Measurements from ENCODE around the gene CAMKMT. TPM values are rescaled to one million over a fixed set of nuclear protein-coding genes. Genes with fewer than 3 reads are reported as not detected.

The CAMKMT gene
- polyA plus RNA-seq, 4 donors: 13.2 to 15.0 (median 14.1) TPM

DNA sequence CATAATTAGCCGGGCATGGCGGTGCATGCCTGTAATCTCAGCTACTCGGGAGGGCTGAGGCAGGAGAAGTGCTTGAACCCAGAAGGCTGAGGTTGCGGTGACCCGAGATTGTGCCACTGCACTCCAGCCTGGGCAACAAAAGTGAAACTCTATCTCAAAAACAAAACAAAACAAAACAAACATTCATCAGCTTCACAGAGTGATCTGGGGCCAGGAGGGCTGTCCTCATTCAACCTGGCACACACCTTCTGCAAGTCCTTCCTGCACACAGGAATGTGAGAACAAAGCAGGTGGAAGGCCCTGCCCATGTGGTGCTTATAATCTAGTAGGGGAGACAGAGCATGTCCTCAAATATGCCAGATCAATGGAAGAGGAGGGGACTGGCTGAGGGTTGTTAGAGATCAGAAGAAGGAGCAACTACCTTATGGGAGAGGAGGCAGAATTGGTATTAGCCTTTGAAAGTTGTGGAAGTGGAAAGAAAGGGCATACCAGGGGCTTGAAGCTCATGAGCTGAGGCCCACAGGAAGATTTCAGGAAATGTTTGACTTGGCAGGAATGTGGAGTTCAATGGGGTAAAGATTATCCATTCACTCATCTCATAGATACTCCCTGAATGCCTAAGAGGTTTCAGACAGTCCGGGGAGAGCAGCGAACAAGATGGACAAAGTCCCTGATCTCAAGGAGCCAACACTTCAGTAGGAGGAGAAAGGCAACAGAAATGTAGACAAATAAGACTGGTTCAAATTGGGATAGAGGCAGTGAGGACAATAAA, 424.5 kb downstream of the CAMKMT start:
- DNase-seq (ENCODE audit: low read depth in 4 of 4, low spot score in 3 of 4): no peak

DNA sequence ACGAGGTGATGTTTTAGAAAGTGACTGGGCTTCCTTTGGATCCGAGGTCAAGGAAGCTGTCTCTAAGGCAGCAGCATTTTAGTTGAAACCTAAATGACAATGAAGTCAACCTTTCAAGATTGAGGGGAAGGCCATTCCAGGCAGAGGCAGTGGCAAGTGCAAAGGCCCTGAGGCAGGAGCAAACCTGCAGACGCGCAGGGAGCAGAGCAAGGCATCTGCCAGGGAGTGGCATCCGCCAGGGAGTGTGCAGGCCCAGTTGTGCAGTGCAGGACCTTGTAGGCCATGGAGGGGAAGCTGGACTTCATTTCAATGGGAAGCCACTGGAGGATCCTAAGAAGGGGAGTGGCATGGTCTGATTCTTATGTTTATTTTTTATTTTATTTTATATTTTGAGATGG, 425.1 kb downstream of the CAMKMT start:
- DNase-seq (ENCODE audit: low read depth in 4 of 4, low spot score in 3 of 4): no peak

DNA sequence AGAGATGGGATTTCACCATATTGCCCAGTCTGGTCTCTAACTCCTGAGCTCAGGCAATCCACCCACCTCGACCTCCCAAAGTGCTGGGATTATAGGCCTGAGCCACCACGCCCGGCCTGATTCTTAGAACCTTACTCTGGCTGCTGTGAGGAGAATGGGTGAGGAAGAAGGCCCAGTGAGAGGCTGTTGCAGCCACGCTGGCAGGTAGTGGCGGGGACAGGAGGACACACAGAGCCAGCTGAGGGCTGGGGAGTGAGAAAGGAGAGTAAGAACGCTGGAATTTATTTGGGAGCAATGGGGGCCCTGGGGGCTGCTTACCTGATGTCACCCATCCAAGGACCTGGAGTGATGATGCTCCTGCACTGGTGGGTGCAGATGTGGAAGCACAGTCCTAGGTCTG, 425.9 kb downstream of the CAMKMT start:
- no peak for DNase-seq (ENCODE audit: low read depth in 4 of 4, low spot score in 3 of 4)

DNA sequence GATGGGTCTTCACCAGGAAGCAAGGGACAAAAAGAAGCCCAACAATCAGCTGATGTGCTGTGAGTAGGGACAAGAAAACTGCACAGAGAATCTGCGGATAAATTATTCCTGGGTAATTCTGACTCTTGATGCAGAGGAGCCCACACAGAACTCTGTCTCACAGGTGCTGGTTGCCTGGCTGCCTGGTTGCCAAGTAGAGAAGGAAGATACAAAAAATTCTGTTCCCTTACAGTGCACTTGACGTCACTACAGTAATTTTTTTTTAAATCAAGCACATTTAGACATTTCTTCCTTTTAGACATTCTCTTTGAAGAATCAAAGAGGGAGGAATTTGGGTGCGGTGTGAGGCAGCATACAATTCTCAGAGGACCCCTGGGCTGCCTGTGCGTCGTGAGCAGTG, 427.7 kb downstream of the CAMKMT start:
- no peak for DNase-seq (ENCODE audit: low read depth in 4 of 4, low spot score in 3 of 4)

DNA sequence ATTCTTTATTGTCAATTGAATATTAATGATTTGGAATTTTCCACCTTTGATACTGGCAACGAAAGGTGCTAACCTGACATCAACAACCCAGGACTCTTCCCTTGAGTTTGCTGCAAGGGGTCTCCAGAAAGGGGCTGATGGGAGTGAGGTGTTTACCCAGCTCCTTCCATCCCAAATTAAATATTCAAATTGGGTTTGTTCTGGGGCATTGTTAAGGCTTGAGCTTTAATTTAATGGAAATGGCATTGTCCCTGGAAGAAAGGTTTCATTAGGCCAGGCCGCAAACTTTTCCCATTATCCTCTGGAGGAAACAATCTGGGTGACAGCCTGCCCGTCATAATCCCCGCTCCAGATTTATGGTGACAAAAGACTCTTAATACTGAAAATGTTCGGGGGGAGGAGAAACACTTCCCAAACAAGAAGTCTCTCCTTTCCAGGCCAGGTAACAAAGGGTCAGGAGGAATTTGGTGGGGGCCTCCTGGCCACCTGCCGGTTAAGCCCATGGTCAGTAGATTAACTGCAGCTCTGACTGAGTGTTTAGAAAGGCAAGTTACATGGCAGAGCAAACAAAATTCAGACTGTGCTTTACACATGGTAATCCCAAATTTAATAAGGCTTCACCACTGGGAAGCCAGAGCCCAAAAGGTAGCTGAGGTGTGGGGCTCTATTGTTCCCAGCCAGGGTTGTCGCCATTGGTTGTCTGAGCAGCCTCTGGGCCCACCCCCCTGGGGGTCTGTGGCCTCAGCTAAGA, 428.4 kb downstream of the CAMKMT start:
- DNase-seq (ENCODE audit: low read depth in 4 of 4, low spot score in 3 of 4): no peak

DNA sequence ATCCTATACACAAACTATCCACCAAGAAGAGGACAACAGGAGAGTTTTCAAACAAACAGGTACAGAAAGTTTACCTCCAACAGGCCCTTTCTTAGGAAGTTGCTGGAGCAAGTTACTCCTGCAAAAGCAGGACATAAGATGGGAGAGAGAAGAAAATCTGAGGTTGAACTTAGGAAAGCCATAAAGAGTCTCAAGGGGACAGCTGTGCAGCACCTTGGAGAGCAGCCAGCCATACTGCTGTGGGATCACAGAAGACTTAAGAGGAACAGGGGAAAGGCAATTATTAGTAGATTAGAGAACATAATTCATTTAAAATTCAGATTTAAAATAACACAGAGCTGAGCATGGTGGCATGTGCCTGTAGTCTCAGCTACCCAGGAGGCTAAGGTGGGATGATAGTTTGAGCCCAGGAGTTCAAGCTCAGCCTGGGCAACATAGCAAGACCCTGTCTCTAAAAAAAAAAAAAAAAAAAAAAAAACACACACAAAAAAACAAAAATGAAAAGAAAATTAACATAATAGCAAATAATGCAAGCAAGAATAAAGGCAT, 431.6 kb downstream of the CAMKMT start:
- peak in 1 of 4 donors; percentile 32 for DNase-seq (ENCODE audit: low read depth in 4 of 4, low spot score in 3 of 4)

DNA sequence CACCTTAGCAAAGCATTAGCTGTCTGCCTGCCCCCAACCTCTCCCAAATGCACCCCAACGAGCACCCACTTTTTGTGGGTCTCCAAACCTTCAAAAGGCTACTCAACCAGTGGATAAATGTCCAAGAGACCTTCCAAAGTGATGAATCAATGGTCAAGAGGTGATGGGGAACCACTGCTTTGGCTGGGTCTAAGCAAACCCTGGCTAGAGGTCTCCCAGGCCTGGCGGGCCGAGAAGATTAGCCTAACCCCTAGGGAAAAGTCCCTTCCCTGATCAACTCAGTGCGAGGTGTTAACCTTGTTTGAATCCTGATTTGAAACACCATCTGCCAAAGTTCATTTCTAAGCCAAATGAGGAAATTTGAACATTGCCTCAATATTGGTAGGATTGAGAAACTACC, 435.0 kb downstream of the CAMKMT start:
- no peak for DNase-seq (ENCODE audit: low read depth in 4 of 4, low spot score in 3 of 4)

DNA sequence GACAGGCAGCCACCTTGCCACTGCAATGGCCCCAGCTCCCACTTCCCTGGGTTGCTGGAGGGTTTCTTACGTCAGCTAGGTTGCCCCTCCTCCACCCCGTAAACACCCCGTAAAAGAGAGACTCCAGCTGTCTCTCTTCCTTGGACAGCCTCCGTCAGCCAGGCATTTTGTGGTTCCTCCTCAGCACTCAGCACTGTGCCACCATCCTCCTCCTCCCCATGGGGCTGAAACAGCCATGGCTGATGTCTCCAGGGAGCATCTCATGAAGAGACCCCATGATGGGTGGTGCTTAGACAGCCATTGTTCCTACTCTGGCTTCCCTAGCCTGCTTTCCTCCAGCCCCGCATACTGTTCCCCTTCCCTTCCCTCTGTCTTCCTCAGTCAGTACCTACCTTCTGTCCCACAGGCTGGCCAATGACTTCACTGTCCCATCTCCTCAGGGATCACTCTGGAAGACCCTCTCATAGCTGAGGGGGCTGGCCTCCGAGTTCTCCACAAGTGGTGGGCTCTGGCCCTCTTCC, 436.5 kb downstream of the CAMKMT start:
- DNase-seq (ENCODE audit: low read depth in 4 of 4, low spot score in 3 of 4): no peak

DNA sequence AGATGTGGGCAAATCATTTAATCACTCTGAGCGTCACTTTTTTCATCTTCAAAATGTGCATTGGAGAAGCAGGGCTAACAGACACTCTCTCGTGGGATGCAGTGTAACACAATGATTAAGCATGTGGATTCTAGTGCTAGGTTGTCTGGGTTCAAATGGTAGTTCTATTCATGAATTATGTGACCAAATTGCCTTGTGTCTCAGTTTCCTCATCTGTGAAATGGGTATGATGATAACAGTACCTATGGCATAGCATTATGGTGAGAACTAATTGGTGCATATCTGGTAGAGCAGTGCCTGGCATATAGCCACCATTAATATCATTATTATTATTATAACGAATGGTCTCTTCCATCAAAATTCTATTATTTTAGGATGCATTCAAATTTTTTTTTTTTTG, 437.4 kb downstream of the CAMKMT start:
- no peak for DNase-seq (ENCODE audit: low read depth in 4 of 4, low spot score in 3 of 4)

DNA sequence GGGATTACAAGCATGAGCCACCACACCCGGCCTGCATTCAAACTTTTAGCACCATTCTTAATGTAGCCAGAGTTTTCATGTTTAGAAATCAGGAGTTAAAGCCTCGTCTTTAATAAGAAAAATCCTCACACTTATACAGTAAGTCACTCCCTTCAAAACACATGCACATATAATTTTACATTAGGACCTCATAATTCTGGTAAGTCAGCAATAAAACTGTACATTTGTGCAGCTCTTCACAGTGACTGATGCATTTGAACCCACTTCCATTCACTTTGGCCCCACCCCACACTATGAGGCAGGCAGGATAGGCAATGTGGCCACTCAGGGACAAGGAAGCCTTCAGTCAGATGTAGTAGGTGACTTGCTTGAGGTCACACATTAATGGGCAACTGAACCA, 438.0 kb downstream of the CAMKMT start:
- DNase-seq (ENCODE audit: low read depth in 4 of 4, low spot score in 3 of 4): no peak

DNA sequence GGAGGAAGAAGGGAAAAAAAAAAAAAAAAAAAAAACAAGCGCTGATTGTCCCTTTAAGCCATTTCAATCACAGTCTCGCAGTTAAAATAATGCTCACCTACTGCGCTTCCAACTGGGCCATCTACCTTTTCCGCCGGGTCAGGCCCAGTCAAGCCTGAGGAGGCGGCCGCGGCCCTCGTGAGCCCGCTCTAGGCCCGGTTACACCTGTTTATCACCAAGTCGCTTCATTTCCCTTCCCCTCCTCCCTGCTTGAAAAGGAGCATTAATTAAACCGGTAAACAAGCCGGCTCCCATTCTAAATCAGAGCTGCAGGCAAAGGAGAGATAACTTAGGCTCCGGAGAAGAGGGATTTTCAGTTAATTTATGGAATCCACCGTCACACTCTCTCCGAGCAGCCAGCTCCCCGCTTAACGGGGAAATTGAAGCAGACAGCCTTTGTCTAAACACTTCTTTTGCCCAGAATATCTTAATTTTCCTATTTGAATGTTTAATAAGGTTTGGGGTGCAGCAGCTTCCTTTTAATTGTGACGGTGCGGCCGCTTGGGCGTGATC, 439.6 kb downstream of the CAMKMT start:
- DNase-seq (ENCODE audit: low read depth in 4 of 4, low spot score in 3 of 4): no peak

DNA sequence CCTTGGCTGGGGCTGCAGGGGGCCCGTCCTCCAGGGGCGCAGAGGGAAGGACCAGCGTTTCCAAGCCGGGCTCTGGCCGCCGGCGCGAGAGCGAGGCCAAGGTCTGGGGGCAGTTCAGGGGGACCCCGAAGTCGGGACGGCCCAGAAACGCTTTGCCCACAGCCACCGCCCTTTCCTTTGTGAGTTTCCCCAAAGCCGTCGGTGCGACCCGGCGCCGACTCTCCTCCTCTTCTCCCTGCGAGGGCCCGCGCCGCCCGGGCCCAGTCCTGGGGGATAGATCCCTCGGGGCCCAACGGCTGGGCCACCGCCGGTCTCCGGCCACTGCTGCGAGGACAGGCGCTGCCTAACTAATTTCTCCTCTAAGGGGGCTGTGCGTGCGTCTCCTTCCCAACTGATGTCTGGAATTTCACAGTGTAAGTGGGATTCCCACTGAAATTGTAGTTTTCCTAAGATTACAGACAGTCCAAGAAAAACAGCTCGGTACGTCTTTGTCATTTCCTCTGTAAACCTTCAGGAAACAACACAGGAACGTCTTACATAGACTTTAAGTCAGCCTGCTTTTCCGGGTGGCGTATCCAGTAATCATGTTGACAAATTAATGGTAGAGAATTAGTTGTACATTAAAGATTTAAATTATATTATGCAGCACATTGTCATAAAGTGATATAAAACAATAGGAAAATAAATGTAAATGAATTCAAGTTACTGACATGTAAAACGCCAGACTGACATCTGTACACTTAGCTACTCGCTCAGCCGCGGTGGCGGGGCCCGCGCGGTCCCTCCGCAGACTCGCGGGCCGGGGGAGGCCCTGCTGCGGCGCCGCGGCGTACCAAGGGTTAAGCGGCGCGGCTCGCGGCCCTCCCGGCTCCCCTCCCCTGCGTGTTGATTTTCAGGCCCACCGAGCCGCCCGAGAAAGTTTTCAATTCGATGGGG, 440.4 kb downstream of the CAMKMT start:
- DNase-seq (ENCODE audit: low read depth in 4 of 4, low spot score in 3 of 4): no peak

DNA sequence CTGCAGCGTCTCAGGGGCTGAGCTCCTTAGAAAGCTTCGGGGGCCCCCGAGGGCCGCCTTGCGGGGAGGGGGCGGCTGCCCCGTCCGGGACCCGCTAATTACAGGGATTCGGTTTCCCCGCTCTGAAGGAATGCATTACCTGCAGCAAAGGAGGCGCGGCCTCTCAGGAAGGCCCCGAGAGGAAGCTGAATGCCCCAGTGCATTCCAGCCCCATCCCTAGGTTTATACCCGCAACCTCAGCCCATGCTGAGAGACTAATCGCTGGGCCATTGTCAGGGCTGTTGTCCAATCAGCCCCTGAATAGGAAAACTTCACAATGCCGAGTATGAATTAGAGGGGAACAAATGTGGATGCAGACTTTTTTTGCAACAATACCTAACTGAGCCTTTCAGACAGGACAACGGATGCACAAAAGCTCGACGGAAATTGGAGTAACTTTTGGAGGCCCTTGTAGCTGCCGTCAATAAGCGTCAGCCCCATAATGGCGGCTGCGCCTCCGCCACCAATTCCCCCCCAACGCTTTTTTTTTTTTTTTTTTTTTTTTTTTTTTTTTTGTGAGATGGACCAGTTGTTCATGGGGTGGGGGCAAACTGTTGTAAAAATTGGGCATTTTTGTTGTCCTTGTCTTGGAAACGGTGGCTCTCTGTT, 441.2 kb downstream of the CAMKMT start:
- no peak for DNase-seq (ENCODE audit: low read depth in 4 of 4, low spot score in 3 of 4)

DNA sequence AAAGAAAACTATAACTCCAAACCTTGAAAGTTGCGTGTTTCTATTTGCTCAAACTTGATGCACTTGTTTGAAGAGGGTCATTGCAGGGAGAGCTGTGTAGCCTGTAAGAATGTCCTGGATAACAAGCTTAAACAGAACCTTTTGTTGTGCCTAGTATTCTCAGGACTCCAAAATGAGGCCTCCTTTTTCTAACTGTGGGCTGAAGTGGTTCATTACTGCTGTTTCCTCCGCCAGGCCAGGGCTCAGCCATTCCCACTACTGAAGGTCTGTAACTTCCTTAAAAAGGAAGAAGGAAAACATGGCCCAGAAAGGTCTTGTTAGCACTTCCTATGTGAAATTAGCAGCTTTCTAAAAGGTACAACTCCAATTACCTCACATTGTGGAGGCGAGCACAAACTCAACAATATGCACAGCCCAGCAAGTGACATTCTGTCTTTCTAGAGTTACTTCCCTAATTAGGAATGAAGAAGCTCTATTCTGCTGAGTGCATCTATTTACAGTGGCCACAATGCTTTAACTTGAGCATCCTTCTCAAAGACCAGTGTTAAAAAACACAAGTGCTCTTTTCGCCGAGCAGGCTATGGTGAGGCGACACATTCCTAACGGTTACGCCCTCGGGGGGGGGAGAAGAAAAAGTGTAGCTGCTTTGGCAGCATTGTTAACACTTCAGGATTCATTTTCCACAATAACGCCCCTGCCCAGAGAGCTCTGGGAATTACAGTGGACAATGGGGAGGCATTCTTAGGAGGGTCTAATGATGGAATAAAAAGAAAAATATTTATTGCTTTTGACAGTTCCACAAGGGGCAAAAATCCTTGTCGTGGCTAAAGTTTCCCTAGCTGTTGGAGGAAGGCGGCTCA, 442.9 kb downstream of the CAMKMT start:
- DNase-seq (ENCODE audit: low read depth in 4 of 4, low spot score in 3 of 4): no peak

DNA sequence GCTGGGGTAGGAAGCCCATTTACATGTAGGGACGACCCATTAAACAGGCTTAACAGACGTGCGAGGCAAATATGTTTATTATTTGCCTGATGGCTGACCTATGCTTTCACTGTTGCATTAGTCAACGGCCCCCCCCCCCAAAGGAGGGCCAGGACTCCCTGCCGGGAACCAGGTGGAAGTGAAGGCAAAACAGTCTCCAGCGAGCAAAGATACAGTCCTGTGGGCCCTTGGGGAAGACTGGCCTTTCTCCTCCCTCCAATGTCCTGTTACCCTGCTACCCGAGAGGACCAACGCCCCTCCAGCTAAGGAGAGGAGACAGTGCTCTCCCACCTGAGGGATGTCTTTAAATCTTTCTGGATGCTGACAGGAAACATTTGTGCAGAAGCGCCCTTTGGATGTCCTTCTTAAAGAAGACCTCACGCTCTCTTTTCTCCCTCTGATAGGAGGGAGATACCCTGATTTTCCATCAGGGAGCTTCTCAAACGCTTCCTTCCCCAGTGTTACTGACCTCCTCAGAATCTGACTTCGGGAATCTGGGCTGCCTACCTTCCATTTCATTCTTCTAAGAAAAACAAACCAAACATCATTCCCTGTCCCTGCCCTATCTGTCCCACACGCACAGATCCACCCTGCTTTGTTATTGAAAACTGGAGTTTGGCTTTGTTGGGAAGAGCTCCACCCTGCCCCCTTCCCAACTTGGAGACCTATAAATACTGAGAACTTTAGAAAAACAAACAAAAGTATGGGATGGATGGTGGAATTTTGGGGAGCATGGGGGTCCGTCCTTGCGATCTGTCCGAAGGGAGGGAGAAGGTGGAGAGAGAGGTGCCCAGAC, 443.9 kb downstream of the CAMKMT start:
- no peak for DNase-seq (ENCODE audit: low read depth in 4 of 4, low spot score in 3 of 4)

DNA sequence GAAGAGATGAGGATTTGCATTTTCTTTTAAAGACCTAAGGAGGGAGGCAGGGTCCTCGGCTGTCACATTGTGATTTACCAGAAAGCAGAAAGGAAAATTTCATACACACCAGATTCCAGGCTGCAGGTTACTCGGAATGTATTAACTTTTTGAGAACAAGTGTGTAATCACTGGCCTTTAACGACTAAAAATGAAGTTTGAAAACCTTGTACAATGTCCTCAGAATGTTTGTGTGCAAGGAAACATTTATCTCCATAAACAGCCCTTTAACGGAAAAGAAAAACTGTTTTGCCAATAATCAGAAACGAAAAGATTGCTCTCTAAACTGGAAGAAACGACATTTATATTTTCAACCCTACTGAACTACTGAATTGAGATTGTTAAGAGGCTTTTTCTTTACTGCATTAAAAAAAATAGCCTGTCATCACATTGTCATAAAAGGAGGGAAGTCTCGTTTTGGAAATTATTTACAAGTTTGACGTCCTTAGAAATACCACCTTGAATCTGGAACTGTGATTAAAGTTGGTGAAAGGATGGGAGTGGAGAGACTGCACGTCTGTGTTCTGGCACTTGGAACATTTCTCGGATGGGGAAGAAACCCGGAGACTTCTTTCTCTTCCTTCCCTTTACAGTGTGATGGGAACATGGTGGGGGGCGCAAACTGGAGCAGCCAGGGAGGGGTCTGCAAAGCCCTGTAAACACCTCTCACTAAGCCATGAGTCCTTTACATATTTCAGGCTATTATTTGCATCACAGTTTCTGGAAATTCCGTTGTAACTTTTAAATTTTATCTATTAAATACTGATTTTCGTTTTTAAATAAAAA, 445.7 kb downstream of the CAMKMT start:
- no peak for DNase-seq (ENCODE audit: low read depth in 4 of 4, low spot score in 3 of 4)

DNA sequence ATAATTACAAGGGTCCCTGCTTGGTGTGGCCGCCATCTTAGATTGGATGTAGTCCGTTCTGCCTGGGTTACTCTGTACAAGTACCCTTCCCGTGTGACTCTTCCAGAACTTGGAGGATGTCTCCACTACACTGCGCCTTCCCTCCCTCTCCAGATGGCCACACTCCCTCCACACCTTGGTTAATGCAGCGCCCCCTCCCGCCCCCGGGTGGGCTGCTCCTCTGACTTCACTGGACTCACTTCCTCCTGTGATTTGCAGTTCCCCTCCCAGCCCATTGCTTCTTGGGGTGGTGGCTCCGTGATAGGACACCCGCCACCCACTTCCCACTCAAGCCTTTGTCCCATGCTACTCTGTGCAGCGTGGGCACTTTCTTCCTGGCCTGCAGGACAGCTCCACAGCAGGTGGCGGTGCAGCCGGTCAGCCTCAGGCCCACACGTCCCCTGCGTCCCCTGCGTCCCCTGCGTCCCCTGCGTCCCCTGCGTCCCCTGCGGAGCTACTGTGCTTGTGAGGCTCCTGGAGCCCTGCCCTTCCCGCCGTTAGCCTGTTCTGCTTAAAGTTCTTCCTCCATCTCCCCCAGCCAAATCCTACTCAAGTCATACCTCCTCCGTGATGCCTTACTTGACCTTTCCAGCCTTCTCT, 449.3 kb downstream of the CAMKMT start:
- no peak for DNase-seq (ENCODE audit: low read depth in 4 of 4, low spot score in 3 of 4)
